Nephron progenitor cell (in vitro differentiated cells): ENCODE results near the gene GRM7.
A peak's percentile ranks its signal among the peaks of the same experiment; 100 is the strongest.
"Not testable (repeated sequence)": the region's sequence is repeated elsewhere in the genome, so short reads cannot be mapped to it uniquely, and the experiment has no call there.

Experiments
- DNase-seq: peaks from one replicate; pipeline ENCODE4 v3.0.0; 2021
- H3K27ac Mint-ChIP-seq: 2 replicates; pipeline ENCODE4 v1.8.0; 2021; ENCODE audit warnings: mild to moderate bottlenecking, moderate library complexity, mixed read lengths
- H3K27me3 Mint-ChIP-seq: 2 replicates; pipeline ENCODE4 v1.8.0; 2021; ENCODE audit warnings: mild to moderate bottlenecking, low read depth, mixed read lengths; ENCODE audit not compliant: poor library complexity
- H3K36me3 Mint-ChIP-seq: 2 replicates; pipeline ENCODE4 v1.8.0; 2021; ENCODE audit warnings: low read depth, mixed read lengths
- H3K4me1 Mint-ChIP-seq: 2 replicates; pipeline ENCODE4 v1.8.0; 2021; ENCODE audit warnings: mixed read lengths
- H3K4me3 Mint-ChIP-seq: 2 replicates; pipeline ENCODE4 v1.8.0; 2021; ENCODE audit warnings: mild to moderate bottlenecking, moderate library complexity, mixed read lengths
- H3K9me3 Mint-ChIP-seq: 2 replicates; pipeline ENCODE4 v1.8.0; 2021; ENCODE audit warnings: mild to moderate bottlenecking, moderate library complexity, mixed read lengths
- TF ChIP-seq, protein P1 (sequence below): fragments of 200-600 bp; sonication (generic); IDR thresholded peaks from 2 replicates; pipeline ENCODE4 v1.5.0; 2021; ENCODE audit warnings: antibody characterized with exemption

The GRM7 gene

DNA sequence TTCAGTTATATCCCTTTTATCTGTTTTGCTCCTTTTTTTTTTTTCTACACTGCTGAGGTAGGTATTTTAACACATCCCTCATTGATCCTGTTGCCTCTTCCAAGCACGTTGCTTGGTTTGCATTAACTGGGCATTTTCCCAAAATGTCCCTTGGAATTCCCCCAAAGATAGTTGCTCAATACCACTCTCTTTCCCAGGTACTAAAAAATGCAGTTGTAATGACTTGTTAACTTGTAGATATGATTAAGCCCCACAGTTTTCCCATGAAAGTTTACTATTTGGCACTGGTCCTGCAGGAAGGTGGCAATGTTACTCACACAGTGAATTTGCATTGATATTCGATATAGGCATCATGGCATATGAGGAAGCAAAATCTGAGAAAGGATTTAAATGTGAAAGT is 67.1 kb downstream of the GRM7 start:
- H3K9me3 Mint-ChIP-seq: no peaks in the 10 kb centered on the region
- no peak for DNase-seq
- H3K27me3 Mint-ChIP-seq: peaks cover 7% of the 10 kb centered on the region
- H3K27ac Mint-ChIP-seq: no peak overlapping the region
- TF ChIP-seq, protein P1, sequence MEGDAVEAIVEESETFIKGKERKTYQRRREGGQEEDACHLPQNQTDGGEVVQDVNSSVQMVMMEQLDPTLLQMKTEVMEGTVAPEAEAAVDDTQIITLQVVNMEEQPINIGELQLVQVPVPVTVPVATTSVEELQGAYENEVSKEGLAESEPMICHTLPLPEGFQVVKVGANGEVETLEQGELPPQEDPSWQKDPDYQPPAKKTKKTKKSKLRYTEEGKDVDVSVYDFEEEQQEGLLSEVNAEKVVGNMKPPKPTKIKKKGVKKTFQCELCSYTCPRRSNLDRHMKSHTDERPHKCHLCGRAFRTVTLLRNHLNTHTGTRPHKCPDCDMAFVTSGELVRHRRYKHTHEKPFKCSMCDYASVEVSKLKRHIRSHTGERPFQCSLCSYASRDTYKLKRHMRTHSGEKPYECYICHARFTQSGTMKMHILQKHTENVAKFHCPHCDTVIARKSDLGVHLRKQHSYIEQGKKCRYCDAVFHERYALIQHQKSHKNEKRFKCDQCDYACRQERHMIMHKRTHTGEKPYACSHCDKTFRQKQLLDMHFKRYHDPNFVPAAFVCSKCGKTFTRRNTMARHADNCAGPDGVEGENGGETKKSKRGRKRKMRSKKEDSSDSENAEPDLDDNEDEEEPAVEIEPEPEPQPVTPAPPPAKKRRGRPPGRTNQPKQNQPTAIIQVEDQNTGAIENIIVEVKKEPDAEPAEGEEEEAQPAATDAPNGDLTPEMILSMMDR: no peak
- H3K36me3 Mint-ChIP-seq: no peaks in the 10 kb centered on the region
- H3K4me1 Mint-ChIP-seq: no peaks in the 10 kb centered on the region
- H3K4me3 Mint-ChIP-seq: no peak overlapping the region

DNA sequence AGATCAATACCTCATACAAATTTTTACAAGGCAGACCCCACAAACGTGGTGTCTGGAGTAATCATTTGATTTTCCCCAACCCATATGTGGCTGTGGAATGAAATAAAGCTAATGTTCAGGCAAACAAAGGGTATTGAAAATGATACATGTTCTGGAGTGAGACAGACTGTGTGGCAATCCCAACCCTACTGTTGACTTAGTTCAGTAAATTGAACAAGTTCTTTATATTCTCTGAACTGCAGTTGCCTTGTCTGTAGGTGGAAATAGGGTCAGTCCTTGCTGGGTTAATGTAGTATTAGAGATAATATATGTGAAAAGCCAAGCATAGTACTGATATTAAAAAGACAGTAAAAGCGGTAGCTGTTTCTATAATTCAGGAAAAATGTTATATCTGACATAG is 69.0 kb downstream of the GRM7 start:
- Mint-ChIP-seq H3K4me3 (no peak overlapping the region), H3K4me1 (no peaks in the 10 kb centered on the region), H3K27me3 (peaks cover 7% of the 10 kb centered on the region), H3K36me3 (no peaks in the 10 kb centered on the region), H3K9me3 (no peaks in the 10 kb centered on the region), H3K27ac (no peak overlapping the region)
- DNase-seq: no peak
- TF ChIP-seq, protein P1: no peak

DNA sequence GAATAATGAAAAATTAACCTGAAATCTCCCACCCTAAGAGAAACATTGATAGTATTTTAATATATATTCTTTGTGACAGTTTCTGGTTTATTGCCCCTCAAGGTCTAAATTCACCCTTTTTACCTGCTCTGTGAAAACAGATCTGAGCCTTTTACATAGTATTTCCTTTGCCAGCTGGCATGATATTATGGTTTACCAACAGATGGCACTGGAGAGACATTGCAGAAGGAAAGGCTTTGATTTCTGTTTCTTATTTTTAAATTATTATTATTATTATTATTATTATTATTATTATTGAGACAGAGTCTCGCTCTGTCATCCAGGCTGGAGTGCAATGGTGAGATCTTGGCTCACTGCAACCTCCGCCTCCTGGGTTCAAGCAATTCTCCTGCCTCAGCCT is 74.5 kb downstream of the GRM7 start:
- not testable (repeated sequence) for H3K4me3 Mint-ChIP-seq, H3K9me3 Mint-ChIP-seq, H3K36me3 Mint-ChIP-seq, H3K4me1 Mint-ChIP-seq, H3K27ac Mint-ChIP-seq, DNase-seq
- TF ChIP-seq, protein P1: peak; percentile 15
- peaks cover 11% of the 10 kb centered on the region for H3K27me3 Mint-ChIP-seq

DNA sequence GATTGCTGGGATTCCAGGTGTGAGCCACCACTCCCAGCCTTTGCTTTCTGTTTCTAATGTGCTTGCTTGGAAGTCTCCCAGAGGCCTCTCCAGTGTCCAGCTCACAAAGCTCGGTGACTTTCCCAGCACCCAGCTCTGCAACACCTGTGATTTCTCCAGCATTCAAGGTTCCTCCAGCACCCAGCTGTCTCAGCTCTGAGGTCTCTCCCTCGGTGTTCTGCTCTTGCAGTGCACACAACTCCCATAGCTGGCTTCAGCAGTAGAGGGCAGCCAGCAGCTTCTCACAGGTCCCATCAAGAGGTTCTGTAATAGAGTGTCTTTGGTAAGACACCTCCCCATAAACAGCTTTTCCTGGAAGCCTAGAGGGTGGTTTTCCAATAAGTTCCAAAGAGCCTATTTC is 75.1 kb downstream of the GRM7 start:
- no peaks in the 10 kb centered on the region for H3K9me3 Mint-ChIP-seq
- peaks cover 10% of the 10 kb centered on the region for H3K27me3 Mint-ChIP-seq
- no peaks in the 10 kb centered on the region for H3K36me3 Mint-ChIP-seq
- TF ChIP-seq, protein P1: no peak
- H3K27ac Mint-ChIP-seq: no peak overlapping the region
- H3K4me3 Mint-ChIP-seq: no peak overlapping the region
- no peak for DNase-seq
- no peaks in the 10 kb centered on the region for H3K4me1 Mint-ChIP-seq

DNA sequence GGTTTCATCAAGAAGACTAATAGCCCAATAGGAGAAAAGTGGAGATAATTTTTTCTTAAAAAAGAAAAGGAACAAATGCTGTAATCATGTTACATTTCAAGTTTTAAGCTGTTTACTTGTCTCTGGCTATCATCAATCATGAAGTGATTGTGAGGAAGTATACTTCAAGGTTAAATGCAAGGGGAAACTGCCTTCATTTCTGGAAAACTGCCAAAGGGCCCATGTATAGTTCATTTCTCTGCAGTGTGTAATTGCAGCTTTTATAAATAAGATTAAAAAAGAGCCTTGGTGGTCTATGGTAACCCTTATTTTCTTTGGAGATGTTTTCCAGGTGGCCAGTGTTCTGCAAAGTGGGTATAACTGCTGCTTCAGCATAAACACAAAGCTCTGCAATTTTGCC is 101.9 kb downstream of the GRM7 start:
- H3K9me3 Mint-ChIP-seq: no peaks in the 10 kb centered on the region
- no peak overlapping the region for H3K4me3 Mint-ChIP-seq
- no peak for DNase-seq
- H3K27ac Mint-ChIP-seq: no peak overlapping the region
- H3K36me3 Mint-ChIP-seq: no peaks in the 10 kb centered on the region
- TF ChIP-seq, protein P1: no peak
- H3K27me3 Mint-ChIP-seq: no peaks in the 10 kb centered on the region
- H3K4me1 Mint-ChIP-seq: peaks cover 6% of the 10 kb centered on the region

DNA sequence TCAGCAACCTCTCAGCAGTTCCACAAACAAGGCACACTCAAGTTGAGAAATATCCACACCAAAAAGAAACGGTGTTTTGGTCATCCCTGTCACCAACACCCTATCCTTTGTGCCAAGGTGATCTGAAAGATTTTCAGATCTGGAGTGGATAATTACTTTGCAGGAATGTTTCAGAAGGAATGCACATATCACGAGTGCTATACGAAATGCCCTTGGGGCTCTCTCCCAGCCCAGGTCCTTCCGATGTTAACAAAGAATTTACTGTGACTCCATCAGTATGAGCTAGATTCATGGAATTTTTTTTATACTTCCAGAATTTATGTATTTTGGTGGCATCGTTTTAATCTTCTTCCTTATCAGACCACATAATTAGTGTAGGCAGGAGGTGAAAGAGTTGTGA is 105.0 kb downstream of the GRM7 start:
- Mint-ChIP-seq H3K4me1 (peaks cover 6% of the 10 kb centered on the region), H3K9me3 (no peaks in the 10 kb centered on the region), H3K36me3 (no peaks in the 10 kb centered on the region), H3K27me3 (no peaks in the 10 kb centered on the region), H3K27ac (no peak overlapping the region), H3K4me3 (no peak overlapping the region)
- TF ChIP-seq, protein P1: no peak
- no peak for DNase-seq
